ENCODE results near the gene THSD7B. TPM values are rescaled to one million over a fixed set of nuclear protein-coding genes. Genes with fewer than 3 reads are reported as not detected.

Gene THSD7B
- total and polyA plus RNA-seq, 2 experiments from 2014 or later, result 0.86 to 3.8 TPM

- TF ChIP-seq ZNF462 (CRISPR knock-in tag; IDR thresholded peaks at IDR 0.05) (no peak), EZH2 (IDR thresholded peaks at IDR 0.05; ENCODE audit: low read depth, unreplicated experiment) (no peak), POLR2AphosphoS5 (IDR thresholded peaks at IDR 0.05; ENCODE audit: low read depth) (no peak), ZNF114 (CRISPR knock-in tag; IDR thresholded peaks at IDR 0.05) (no peak), STAT1 (IDR thresholded peaks at IDR 0.05; ENCODE audit: unreplicated experiment) (no peak)
Measured at GRCh38 chr2:137154946-137155345, 389.6 kb downstream of the THSD7B start (continued).

GRCh38 chr2:137155356-137156104 lies 390.2 kb downstream of the THSD7B start:
- Mint-ChIP-seq H3K4me1 (peaks cover 3% of the 10 kb centered on the region; the same call in 1 of the 3 replicates), H3K4me3 (no peak overlapping the region), H3K36me3 (ENCODE audit: low read depth) (no peaks in the 10 kb centered on the region), H3K27me3 (ENCODE audit: insufficient read depth, low read depth, poor library complexity) (no peaks in the 10 kb centered on the region), H3K27ac (no peak overlapping the region), H3K9me3 (no peaks in the 10 kb centered on the region)
- 0 out of 2 replicates have a peak, but pooled peaks cover 5% of the 10 kb centered on the region for H3K4me1 ChIP-seq (ENCODE audit: insufficient read depth)
- no peak overlapping the region for H3K27ac ChIP-seq (ENCODE audit: low read depth)
- no peaks in the 10 kb centered on the region for H3K79me2 ChIP-seq (replicated peaks; ENCODE audit: insufficient read depth)
- no peaks in the 10 kb centered on the region; the same call in 1 of the 2 replicates for H4K20me1 ChIP-seq (replicated peaks; ENCODE audit: insufficient read depth)
- H3K27me3 ChIP-seq (ENCODE audit: insufficient read depth), result no peaks in the 10 kb centered on the region
- ATAC-seq (no peak), DNase-seq (ENCODE audit: low spot score) (no peak)
- H3K4me2 ChIP-seq, result no peak overlapping the region
- no peaks in the 10 kb centered on the region for H3K36me3 ChIP-seq (ENCODE audit: insufficient read depth)
- no peak overlapping the region for H2AFZ ChIP-seq
- no peaks in the 10 kb centered on the region for H3K9me2 ChIP-seq (ENCODE audit: insufficient read depth)
- no peaks in the 10 kb centered on the region for H3F3A ChIP-seq (replicated peaks; ENCODE audit: low read depth)
- H3K4me3 ChIP-seq, result no peak overlapping the region
- TF ChIP-seq JUNB (IDR thresholded peaks at IDR 0.05; ENCODE audit: unreplicated experiment) (no peak), REST (IDR thresholded peaks at IDR 0.05; ENCODE audit: unreplicated experiment) (no peak), CREB1 (CRISPR knock-in tag; IDR thresholded peaks at IDR 0.05; ENCODE audit: low read depth) (no peak), NANOG (IDR thresholded peaks at IDR 0.05; ENCODE audit: borderline replicate concordance) (no peak), ETS1 (IDR thresholded peaks at IDR 0.05) (no peak), POLR2AphosphoS5 (IDR thresholded peaks at IDR 0.05; ENCODE audit: low read depth) (no peak), EZH2 (IDR thresholded peaks at IDR 0.05; ENCODE audit: low read depth, unreplicated experiment) (no peak), ZNF331 (CRISPR knock-in tag; IDR thresholded peaks at IDR 0.05; ENCODE audit: low read depth) (no peak)
